ENCODE results near the gene ZNRD2. TPM values are rescaled to one million over a fixed set of nuclear protein-coding genes. Genes with fewer than 3 reads are reported as not detected.

Gene ZNRD2
- total RNA-seq, 1 donor from 2014 or later: 94.6 TPM

- Mint-ChIP-seq H3K27ac (peak overlapping the region; percentile 48), H3K4me3 (peak overlapping the region; percentile 97), H3K9me3 (no peaks in the 10 kb centered on the region)
Measured at GRCh38 chr11:65617990-65618751, 47.9 kb downstream of the ZNRD2 start.

GRCh38 chr11:65618763-65619162 lies 48.5 kb downstream of the ZNRD2 start:
- Mint-ChIP-seq H3K36me3 (ENCODE audit: low read depth) (peaks cover 28% of the 10 kb centered on the region), H3K9me3 (no peaks in the 10 kb centered on the region), H3K27me3 (ENCODE audit: insufficient read depth) (no peaks in the 10 kb centered on the region), H3K4me1 (ENCODE audit: low read depth) (peaks cover 9% of the 10 kb centered on the region), H3K4me3 (no peak overlapping the region), H3K27ac (no peak overlapping the region)
- intact Hi-C loops (cut with micrococcal nuclease): loop anchor here (10.0 kb wide), 1 partner anchor 504 kb away; the partner anchor contains the start of genes TM7SF2 and ZNHIT2
- DNase-seq (ENCODE audit: low spot score): no peak

More at GRCh38 chr11:65617990-65618751, 47.9 kb downstream of the ZNRD2 start:
- DNase-seq (ENCODE audit: low spot score): no peak
- intact Hi-C loops (cut with micrococcal nuclease): loop anchor here (10.0 kb wide), 1 partner anchor 503 kb away; the partner anchor contains the start of genes TM7SF2 and ZNHIT2
- Mint-ChIP-seq H3K27me3 (ENCODE audit: insufficient read depth) (no peaks in the 10 kb centered on the region), H3K4me1 (ENCODE audit: low read depth) (peaks cover 9% of the 10 kb centered on the region), H3K36me3 (ENCODE audit: low read depth) (peaks cover 29% of the 10 kb centered on the region)

GRCh38 chr11:65619281-65619928 lies 49.1 kb downstream of the ZNRD2 start:
- DNase-seq (ENCODE audit: low spot score): no peak
- Mint-ChIP-seq H3K4me1 (ENCODE audit: low read depth) (peaks cover 9% of the 10 kb centered on the region), H3K36me3 (ENCODE audit: low read depth) (peaks cover 30% of the 10 kb centered on the region), H3K27me3 (ENCODE audit: insufficient read depth) (no peaks in the 10 kb centered on the region), H3K27ac (no peak overlapping the region), H3K4me3 (no peak overlapping the region), H3K9me3 (no peaks in the 10 kb centered on the region)
- intact Hi-C loops (cut with micrococcal nuclease): loop anchor here (10.0 kb wide), 1 partner anchor 505 kb away; the partner anchor contains the start of genes TM7SF2 and ZNHIT2

GRCh38 chr11:65620666-65621065 lies 50.4 kb downstream of the ZNRD2 start:
- Mint-ChIP-seq H3K36me3 (ENCODE audit: low read depth) (peaks cover 33% of the 10 kb centered on the region), H3K9me3 (no peaks in the 10 kb centered on the region), H3K27me3 (ENCODE audit: insufficient read depth) (no peaks in the 10 kb centered on the region), H3K4me3 (no peak overlapping the region), H3K27ac (no peak overlapping the region), H3K4me1 (ENCODE audit: low read depth) (peaks cover 9% of the 10 kb centered on the region)
- no peak for DNase-seq (ENCODE audit: low spot score)
- intact Hi-C loops (cut with micrococcal nuclease): loop anchor here (1.0 kb wide), 1 partner anchor 17 kb away; no protein-coding TSS in a partner anchor

GRCh38 chr11:65621460-65621859 lies 51.2 kb downstream of the ZNRD2 start:
- H3K4me3 Mint-ChIP-seq: no peak overlapping the region

More at GRCh38 chr11:65621460-65621859, 51.2 kb downstream of the ZNRD2 start:
- no peaks in the 10 kb centered on the region for H3K27me3 Mint-ChIP-seq (ENCODE audit: insufficient read depth)
- H3K36me3 Mint-ChIP-seq (ENCODE audit: low read depth): peaks cover 32% of the 10 kb centered on the region
- intact Hi-C loops (cut with micrococcal nuclease): loop anchor here (1.0 kb wide), 1 partner anchor 18 kb away; no protein-coding TSS in a partner anchor
- H3K4me1 Mint-ChIP-seq (ENCODE audit: low read depth): peaks cover 6% of the 10 kb centered on the region
- H3K9me3 Mint-ChIP-seq: no peaks in the 10 kb centered on the region
- DNase-seq (ENCODE audit: low spot score): no peak
- no peak overlapping the region for H3K27ac Mint-ChIP-seq

Other genes starting within 250 kb of the ZNRD2 start
- 84.5 and 93.1 TPM in 2 replicates for gene DPF2, start 236.6 kb upstream of the ZNRD2 start, total RNA-seq
- 1.1 TPM in 2 replicates for gene TIGD3, start 215.7 kb upstream of the ZNRD2 start, total RNA-seq
- gene SLC25A45, start 187.8 kb upstream of the ZNRD2 start, total RNA-seq: 15.3 and 19.4 TPM in 2 replicates
- 40.5 and 42.3 TPM in 2 replicates for gene FRMD8, start 183.8 kb upstream of the ZNRD2 start, total RNA-seq
- gene NEAT1, start 147.7 kb upstream of the ZNRD2 start, total RNA-seq: 507 and 517 TPM in 2 replicates
- 5,323 and 5,421 TPM in 2 replicates for gene MALAT1, start 71.4 kb upstream of the ZNRD2 start, total RNA-seq
- gene SCYL1, start 45.4 kb upstream of the ZNRD2 start, total RNA-seq: 103 and 109 TPM in 2 replicates
- 97.9 and 103 TPM in 2 replicates for gene LTBP3, start 12.1 kb upstream of the ZNRD2 start, total RNA-seq
- gene FAM89B, start 2.1 kb downstream of the ZNRD2 start, total RNA-seq: 50.4 and 50.6 TPM in 2 replicates
- gene EHBP1L1, start 5.6 kb downstream of the ZNRD2 start, total RNA-seq: 168 and 178 TPM in 2 replicates
- 1.6 and 2.0 TPM in 2 replicates for gene KCNK7, start 25.3 kb downstream of the ZNRD2 start, total RNA-seq
- gene MAP3K11, start 43.7 kb downstream of the ZNRD2 start, total RNA-seq: 103 and 106 TPM in 2 replicates
- 55.0 and 55.2 TPM in 2 replicates for gene PCNX3, start 45.3 kb downstream of the ZNRD2 start, total RNA-seq
- gene SIPA1, start 67.6 kb downstream of the ZNRD2 start, total RNA-seq: 117 and 130 TPM in 2 replicates
- gene RELA, start 92.4 kb downstream of the ZNRD2 start, total RNA-seq: 102 and 104 TPM in 2 replicates
- 68.1 and 75.0 TPM in 2 replicates for gene KAT5, start 141.8 kb downstream of the ZNRD2 start, total RNA-seq
- gene RNASEH2C, start 150.3 kb downstream of the ZNRD2 start, total RNA-seq: 87.6 and 89.0 TPM in 2 replicates
- gene AP5B1, start 210.5 kb downstream of the ZNRD2 start, total RNA-seq: 17.4 and 19.2 TPM in 2 replicates
- gene OVOL1, start 216.6 kb downstream of the ZNRD2 start, total RNA-seq: 0.10 and 0.36 TPM in 2 replicates